NB4 (cell line): ENCODE data around the gene CDHR3.

Experiments
- CTCF ChIP-seq: IDR thresholded peaks from one replicate; pipeline ENCODE4 v1.5.1; 2012; ENCODE audit warnings: low read depth, low read length
- MAX ChIP-seq: IDR thresholded peaks from 2 replicates; pipeline ENCODE4 v1.6.1; 2011; ENCODE audit warnings: low read depth, low read length
- MYC ChIP-seq: IDR thresholded peaks from 2 replicates; pipeline ENCODE4 v1.6.1; 2011; ENCODE audit warnings: low read depth, low read length
- POLR2A ChIP-seq: IDR thresholded peaks from 2 replicates; pipeline ENCODE4 v1.6.1; 2011; ENCODE audit warnings: mild to moderate bottlenecking; ENCODE audit not compliant: insufficient read length; ENCODE audit errors: extremely low read depth

- TF ChIP-seq CTCF (no peak), MAX (no peak), POLR2A (no peak), MYC (no peak)
Measured at GRCh38 chr7:106057962-106058927, 95.2 kb downstream of the CDHR3 start.
